ENCODE results near the gene CAMKMT.

CAMKMT gene

GRCh38 chr2:44743473-44743872 lies 381.7 kb downstream of the CAMKMT start:
- no peak for DNase-seq (ENCODE audit: low read depth)

- DNase-seq (ENCODE audit: low read depth), result no peak
These were observed 383.5 kb downstream of the CAMKMT start for GRCh38 chr2:44744961-44745892.

GRCh38 chr2:44745922-44746766 lies 384.4 kb downstream of the CAMKMT start:
- DNase-seq (ENCODE audit: low read depth), result no peak

- no peak for DNase-seq (ENCODE audit: low read depth)
These were observed 385.3 kb downstream of the CAMKMT start for GRCh38 chr2:44746856-44747615.

- no peak for DNase-seq (ENCODE audit: low read depth)
These were observed 386.0 kb downstream of the CAMKMT start for GRCh38 chr2:44747794-44748193.

- peak; percentile 1 for DNase-seq (ENCODE audit: low read depth)
These were observed 390.2 kb downstream of the CAMKMT start for GRCh38 chr2:44751754-44752479.

GRCh38 chr2:44752761-44753160 lies 391.0 kb downstream of the CAMKMT start:
- DNase-seq (ENCODE audit: low read depth), result no peak

GRCh38 chr2:44753552-44754285 lies 392.0 kb downstream of the CAMKMT start:
- peak; percentile 9 for DNase-seq (ENCODE audit: low read depth)

GRCh38 chr2:44758591-44758990 lies 396.8 kb downstream of the CAMKMT start:
- DNase-seq (ENCODE audit: low read depth), result no peak

- no peak for DNase-seq (ENCODE audit: low read depth)
These were observed 398.1 kb downstream of the CAMKMT start for GRCh38 chr2:44759823-44760222.

GRCh38 chr2:44763275-44763782 lies 401.6 kb downstream of the CAMKMT start:
- no peak for DNase-seq (ENCODE audit: low read depth)

- peak; percentile 3 for DNase-seq (ENCODE audit: low read depth)
These were observed 404.5 kb downstream of the CAMKMT start for GRCh38 chr2:44766220-44766619.

GRCh38 chr2:44766777-44767176 lies 405.0 kb downstream of the CAMKMT start:
- no peak for DNase-seq (ENCODE audit: low read depth)

- no peak for DNase-seq (ENCODE audit: low read depth)
These were observed 405.9 kb downstream of the CAMKMT start for GRCh38 chr2:44767691-44768090.

- DNase-seq (ENCODE audit: low read depth), result no peak
These were observed 406.9 kb downstream of the CAMKMT start for GRCh38 chr2:44768438-44769236.

- no peak for DNase-seq (ENCODE audit: low read depth)
These were observed 407.7 kb downstream of the CAMKMT start for GRCh38 chr2:44769349-44770011.

- no peak for DNase-seq (ENCODE audit: low read depth)
These were observed 408.8 kb downstream of the CAMKMT start for GRCh38 chr2:44770221-44771195.

- DNase-seq (ENCODE audit: low read depth), result no peak
These were observed 409.8 kb downstream of the CAMKMT start for GRCh38 chr2:44771522-44771921.

Measured in EH (cell line).